ENCODE data around the gene CRYBB2. TPM values are rescaled to one million over a fixed set of nuclear protein-coding genes. Genes with fewer than 3 reads are reported as not detected.
"Not testable (repeated sequence)": the region's sequence is repeated elsewhere in the genome, so short reads cannot be mapped to it uniquely, and the experiment has no call there.

CRYBB2 gene
- total RNA-seq, 2 experiments from 2014 or later = not detected

DNA sequence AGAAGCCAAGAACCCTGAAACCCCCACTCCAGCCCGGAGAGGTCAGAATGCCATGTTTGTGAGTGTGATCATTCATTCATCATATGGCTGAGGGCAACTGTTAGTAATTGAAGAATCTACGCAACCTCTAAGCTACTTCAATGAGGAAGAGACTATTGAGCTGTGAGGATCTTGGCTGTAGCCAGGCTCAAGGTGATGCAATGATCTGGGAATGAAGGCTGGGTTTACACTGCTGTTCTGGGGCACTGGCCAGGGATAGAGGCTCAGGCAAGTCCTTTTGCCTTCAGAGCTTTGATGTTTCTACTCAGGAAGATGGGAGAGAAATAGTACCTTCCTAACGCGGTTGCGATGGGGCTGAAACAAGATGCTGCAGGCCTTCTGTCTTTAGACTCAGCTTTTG is 12.9 kb downstream of the CRYBB2 start:
- DNase-seq (no peak), ATAC-seq (ENCODE audit: poor library complexity) (no peak)
- peaks cover 6% of the 10 kb centered on the region for H3K4me1 ChIP-seq (ENCODE audit: insufficient read depth, low read length)
- ChIA-PET POLR2A (no interaction called here), CTCF (no interaction called here)
- H3K36me3 ChIP-seq (ENCODE audit: insufficient read depth, low read length) = no peaks in the 10 kb centered on the region
- peaks cover 7 to 15% of the 10 kb centered on the region in 2 experiments for H3K27me3 ChIP-seq (ENCODE audit: control insufficient read depth in 1 of 2, insufficient read depth in 2 of 2, low read length in 2 of 2)
- Mint-ChIP-seq H3K4me3 (no peak overlapping the region), H3K9me3 (no peaks in the 10 kb centered on the region), H3K27ac (no peak overlapping the region), H3K27me3 (peaks cover 51% of the 10 kb centered on the region), H3K36me3 (ENCODE audit: low read depth) (no peaks in the 10 kb centered on the region), H3K4me1 (ENCODE audit: low read depth) (peaks cover 6% of the 10 kb centered on the region)
- TF ChIP-seq, protein P1, sequence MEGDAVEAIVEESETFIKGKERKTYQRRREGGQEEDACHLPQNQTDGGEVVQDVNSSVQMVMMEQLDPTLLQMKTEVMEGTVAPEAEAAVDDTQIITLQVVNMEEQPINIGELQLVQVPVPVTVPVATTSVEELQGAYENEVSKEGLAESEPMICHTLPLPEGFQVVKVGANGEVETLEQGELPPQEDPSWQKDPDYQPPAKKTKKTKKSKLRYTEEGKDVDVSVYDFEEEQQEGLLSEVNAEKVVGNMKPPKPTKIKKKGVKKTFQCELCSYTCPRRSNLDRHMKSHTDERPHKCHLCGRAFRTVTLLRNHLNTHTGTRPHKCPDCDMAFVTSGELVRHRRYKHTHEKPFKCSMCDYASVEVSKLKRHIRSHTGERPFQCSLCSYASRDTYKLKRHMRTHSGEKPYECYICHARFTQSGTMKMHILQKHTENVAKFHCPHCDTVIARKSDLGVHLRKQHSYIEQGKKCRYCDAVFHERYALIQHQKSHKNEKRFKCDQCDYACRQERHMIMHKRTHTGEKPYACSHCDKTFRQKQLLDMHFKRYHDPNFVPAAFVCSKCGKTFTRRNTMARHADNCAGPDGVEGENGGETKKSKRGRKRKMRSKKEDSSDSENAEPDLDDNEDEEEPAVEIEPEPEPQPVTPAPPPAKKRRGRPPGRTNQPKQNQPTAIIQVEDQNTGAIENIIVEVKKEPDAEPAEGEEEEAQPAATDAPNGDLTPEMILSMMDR (IDR thresholded peaks at IDR 0.05) = no peak
- H3K9me3 ChIP-seq (ENCODE audit: control insufficient read depth in 1 of 2, insufficient read depth in 1 of 2, low read length in 2 of 2) = no peaks in the 10 kb centered on the region
- no peak overlapping the region for H3K4me3 ChIP-seq (ENCODE audit: low read length)
- intact Hi-C loops (cut with DNase I, micrococcal nuclease) = no loop called here
- H3K27ac ChIP-seq (ENCODE audit: low read depth in 1 of 2, low read length in 2 of 2) = no peak overlapping the region

DNA sequence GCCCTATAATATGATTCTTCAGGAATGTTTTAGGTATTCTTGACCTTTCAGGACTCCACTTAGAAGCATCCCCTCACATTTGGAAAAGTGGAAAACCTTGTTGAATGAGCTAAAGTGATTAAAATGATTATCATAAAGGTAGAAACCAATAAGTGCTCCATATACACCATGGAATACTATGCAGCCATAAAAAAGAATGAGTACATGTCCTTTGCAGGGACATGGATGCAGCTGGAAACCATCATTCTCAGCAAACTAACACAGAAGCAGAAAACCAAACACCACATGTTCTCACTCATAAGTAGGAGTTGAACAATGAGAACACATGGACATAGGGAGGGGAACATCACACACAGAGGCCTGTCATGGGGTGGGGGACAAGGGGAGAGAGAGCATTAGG is 14.3 kb downstream of the CRYBB2 start:
- H3K36me3 Mint-ChIP-seq (ENCODE audit: low read depth); DNase-seq; H3K27ac Mint-ChIP-seq; H3K27ac ChIP-seq (ENCODE audit: low read depth in 1 of 2, low read length in 2 of 2); intact Hi-C loops (cut with DNase I, micrococcal nuclease); H3K9me3 ChIP-seq (ENCODE audit: control insufficient read depth in 1 of 2, insufficient read depth in 1 of 2, low read length in 2 of 2); H3K36me3 ChIP-seq (ENCODE audit: insufficient read depth, low read length); POLR2A ChIA-PET; ATAC-seq (ENCODE audit: poor library complexity); CTCF ChIA-PET; H3K9me3 Mint-ChIP-seq; H3K4me3 ChIP-seq (ENCODE audit: low read length); H3K4me1 Mint-ChIP-seq (ENCODE audit: low read depth); H3K4me3 Mint-ChIP-seq; H3K4me1 ChIP-seq (ENCODE audit: insufficient read depth, low read length): not testable (repeated sequence)
- peaks cover 7 to 15% of the 10 kb centered on the region in 2 experiments for H3K27me3 ChIP-seq (ENCODE audit: control insufficient read depth in 1 of 2, insufficient read depth in 2 of 2, low read length in 2 of 2)
- peaks cover 57% of the 10 kb centered on the region for H3K27me3 Mint-ChIP-seq

DNA sequence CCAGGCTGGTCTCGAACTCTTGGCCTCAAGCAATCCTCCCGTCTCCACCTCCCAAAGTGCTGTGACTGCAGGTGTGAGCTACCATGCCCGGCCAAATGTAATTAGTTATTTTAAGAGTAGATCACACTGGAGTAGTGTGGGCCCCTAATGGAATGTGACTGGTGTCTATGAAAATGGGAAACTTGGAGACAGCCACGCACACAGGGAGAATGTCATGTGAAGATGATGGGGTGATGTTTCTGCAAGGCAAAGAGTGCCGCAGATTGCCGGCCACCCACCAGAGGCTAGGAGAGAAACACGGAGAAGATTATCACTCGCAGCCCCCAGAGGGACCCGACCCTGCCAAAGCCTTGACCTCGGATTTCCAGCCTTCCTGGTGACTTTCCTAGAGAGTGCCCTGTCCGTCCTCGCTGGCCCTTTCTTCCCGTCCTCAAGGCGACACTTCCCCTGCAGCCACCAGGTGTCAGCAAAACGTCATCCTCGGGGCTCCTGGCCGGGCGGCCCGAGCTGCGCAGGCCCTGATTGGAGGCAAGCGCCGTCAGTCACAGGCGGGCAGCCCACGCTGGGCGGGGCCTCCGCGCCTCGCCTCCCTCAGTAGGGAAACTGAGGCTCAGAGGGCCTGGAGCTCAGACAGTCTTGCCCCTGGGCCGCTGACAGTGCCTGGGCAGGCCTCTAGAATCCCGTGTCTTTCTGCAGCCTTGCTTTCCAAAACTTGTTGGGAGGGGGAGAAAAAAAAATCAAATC is 16.3 kb downstream of the CRYBB2 start:
- H3K9me3 Mint-ChIP-seq = no peaks in the 10 kb centered on the region
- TF ChIP-seq, protein P1 (IDR thresholded peaks at IDR 0.05) = peak; percentile 37
- Histone ChIP-seq H3K9me3 (ENCODE audit: control insufficient read depth in 1 of 2, insufficient read depth in 1 of 2, low read length in 2 of 2) (no peaks in the 10 kb centered on the region), H3K27me3 (ENCODE audit: control insufficient read depth in 1 of 2, insufficient read depth in 2 of 2, low read length in 2 of 2) (peaks cover 7 to 15% of the 10 kb centered on the region in 2 experiments), H3K36me3 (ENCODE audit: insufficient read depth, low read length) (no peaks in the 10 kb centered on the region), H3K4me3 (ENCODE audit: low read length) (no peak overlapping the region), H3K4me1 (ENCODE audit: insufficient read depth, low read length) (peaks cover 6% of the 10 kb centered on the region), H3K27ac (ENCODE audit: low read depth in 1 of 2, low read length in 2 of 2) (no peak overlapping the region)
- ATAC-seq (ENCODE audit: poor library complexity) = peak; percentile 58
- DNase-seq = peak; percentile 25 to 71 (median 44)
- ChIA-PET CTCF (no interaction called here), POLR2A (no interaction called here)
- intact Hi-C loops (cut with DNase I, micrococcal nuclease) = loop anchor here in 1 of 2 experiments (5.0 kb wide), 1 partner anchor 1097 kb away; no protein-coding TSS in a partner anchor
- H3K4me3 Mint-ChIP-seq = no peak overlapping the region
- no peak overlapping the region for H3K27ac Mint-ChIP-seq
- peaks cover 61% of the 10 kb centered on the region for H3K27me3 Mint-ChIP-seq
- peaks cover 6% of the 10 kb centered on the region for H3K4me1 Mint-ChIP-seq (ENCODE audit: low read depth)
- H3K36me3 Mint-ChIP-seq (ENCODE audit: low read depth) = no peaks in the 10 kb centered on the region

Measured in CD4-positive, alpha-beta T cell (primary cell).